Panc1 (cell line): ENCODE results near the gene LRP2. TPM values are rescaled to one million over a fixed set of nuclear protein-coding genes. Genes with fewer than 3 reads are reported as not detected.

Experiments used
- ATAC-seq: fragments of 200-7000 bp; cut with Tn5 transposase; 2 replicates; pipeline ENCODE4 v1.9.1; 2020; ENCODE audit warnings: mild to moderate bottlenecking, moderate library complexity
- BruUV-seq: library from RNA; stranded (reverse); fragments of 400-500 nt; replicated peaks from 2 replicates; lab custom pipeline; 2021; lab: Mats Ljungman, UMichigan
- CTCF ChIA-PET: fragments of 300-600 bp; sonication (Branson Sonifier 250); formaldehyde crosslinking; loops from one replicate; lab custom pipeline; 2022; ENCODE audit warnings: antibody characterized with exemption; lab: Charles Lee
- POLR2A ChIA-PET: fragments of 300-600 bp; sonication (Branson Sonifier 250); formaldehyde crosslinking; loops from one replicate; lab custom pipeline; 2022; ENCODE audit warnings: antibody characterized with exemption; lab: Charles Lee
- DNase-seq: peaks from one replicate; pipeline ENCODE4 v3.0.0-alpha.2; 2010; ENCODE audit warnings: low read depth, low spot score
- H3K27ac ChIP-seq: 2 replicates; pipeline ENCODE4 v1.5.1; 2011; ENCODE audit warnings: mild to moderate bottlenecking, low read length, inconsistent platforms
- H3K27me3 ChIP-seq: fragments of 200-500 bp; sonication (Bioruptor generic); 2 replicates; pipeline ENCODE4 v1.6.0; 2014; ENCODE audit warnings: low read length, inconsistent platforms; ENCODE audit not compliant: control insufficient read depth, insufficient read depth
- H3K36me3 ChIP-seq: fragments of 200-500 bp; sonication (Bioruptor generic); 2 replicates; pipeline ENCODE4 v1.5.1; 2014; ENCODE audit warnings: inconsistent platforms, mild to moderate bottlenecking, low read length, moderate library complexity; ENCODE audit not compliant: control insufficient read depth, insufficient read depth
- H3K4me1 ChIP-seq: 2 replicates; pipeline ENCODE4 v1.5.1; 2011; ENCODE audit warnings: inconsistent platforms, mild to moderate bottlenecking, low read length, moderate library complexity; ENCODE audit not compliant: control insufficient read depth, insufficient read depth
- H3K4me3 ChIP-seq, 2 experiments: 2 replicates each; pipeline ENCODE4 v1.5.1; 2011 to 2012; ENCODE audit warnings: low read depth in 2 of 2, low read length in 2 of 2, mild to moderate bottlenecking in 2 of 2, inconsistent platforms in 1 of 2, moderate library complexity in 1 of 2
- H3K9me3 ChIP-seq: fragments of 200-500 bp; sonication (Bioruptor generic); 2 replicates; pipeline ENCODE4 v1.5.1; 2014; ENCODE audit warnings: low read depth, mild to moderate bottlenecking, inconsistent platforms, low read length, moderate library complexity; ENCODE audit not compliant: control insufficient read depth, insufficient read depth
- CTCF ChIP-seq: fragments of 450-650 bp; IDR thresholded peaks from 2 replicates; pipeline ENCODE4 v1.5.1; 2017; ENCODE audit warnings: mild to moderate bottlenecking
- POLR2AphosphoS5 ChIP-seq: IDR thresholded peaks from 2 replicates; pipeline ENCODE4 v1.6.1; 2012; ENCODE audit warnings: mild to moderate bottlenecking, low read depth, low read length, moderate library complexity
- REST ChIP-seq, 2 experiments: IDR thresholded peaks; 2 replicates each; pipeline ENCODE4 v1.6.1; 2011 to 2012; ENCODE audit warnings: low read depth in 2 of 2, control low read depth in 1 of 2, low read length in 1 of 2, mild to moderate bottlenecking in 1 of 2, moderate library complexity in 1 of 2; ENCODE audit not compliant: insufficient read depth in 1 of 2
- SIN3A ChIP-seq: IDR thresholded peaks from 2 replicates; pipeline ENCODE4 v1.6.1; 2012; ENCODE audit warnings: low read depth, mild to moderate bottlenecking, low read length, moderate library complexity, borderline replicate concordance; ENCODE audit not compliant: insufficient read depth
- TCF7L2 ChIP-seq: IDR thresholded peaks from 2 replicates; pipeline ENCODE4 v1.6.1; 2011; ENCODE audit warnings: mild to moderate bottlenecking, low read depth, low read length, inconsistent platforms
- in situ Hi-C: cut with HindIII; loops from 2 replicates; pipeline ENCODE4 v1.10.0; 2016; ENCODE audit warnings: low sequenced_read_pairs, low pct_unique_long_range_greater_than_20kb
- intact Hi-C: fragments of 100-400 bp; cut with micrococcal nuclease; formaldehyde crosslinking; loops from one replicate; pipeline ENCODE4 v1.10.0; 2022; ENCODE audit not compliant: unreplicated experiment
- total RNA-seq: library from RNA; stranded (reverse); gene quantifications from one replicate; pipeline ENCODE4 v1.2.1, GENCODE V29; 2021; ENCODE audit not compliant: unreplicated experiment

LRP2 gene
- total RNA-seq, 1 experiment from 2014 or later = 0.10 TPM

- Histone ChIP-seq H3K4me3 (no peak overlapping the region), H3K9me3 (no peaks in the 10 kb centered on the region), H3K27me3 (peaks cover 2% of the 10 kb centered on the region), H3K27ac (no peak overlapping the region), H3K36me3 (no peaks in the 10 kb centered on the region), H3K4me1 (no peaks in the 10 kb centered on the region)
- no TSS peak for BruUV-seq
- ATAC-seq (no peak), DNase-seq (no peak)
- in situ Hi-C loops = no loop called here
- no peak for TF ChIP-seq CTCF
- TF ChIP-seq POLR2AphosphoS5 = no peak
- TF ChIP-seq SIN3A = no peak
- no peak for TF ChIP-seq REST (IDR thresholded peaks at IDR 0.05; ENCODE audit: insufficient read depth in 1 of 2, low read depth in 2 of 2, low read length in 1 of 2)
- no peak for TF ChIP-seq TCF7L2
- ChIA-PET POLR2A (no interaction called here), CTCF (no interaction called here)
- intact Hi-C loops = no loop called here
Measured at GRCh38 chr2:169203952-169204351, 158.4 kb downstream of the LRP2 start.

DNA sequence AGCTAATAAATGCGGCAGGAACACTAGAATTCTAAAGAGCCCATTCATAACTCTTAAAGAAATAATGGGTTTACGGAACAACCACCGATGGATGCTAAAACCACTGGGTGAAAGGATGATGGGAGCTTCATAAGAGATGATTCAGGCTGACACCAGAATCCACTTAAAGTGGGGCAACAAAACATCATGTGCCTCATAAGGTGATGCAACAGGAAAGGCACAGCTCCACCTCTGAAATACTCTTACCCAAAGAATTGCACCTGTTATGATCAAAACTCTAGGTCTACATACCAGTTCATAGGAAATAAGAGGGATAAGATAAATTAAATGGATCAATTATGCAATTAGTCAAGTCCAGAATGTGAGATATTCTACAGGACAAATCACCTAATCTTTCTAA, 161.6 kb downstream of the LRP2 start:
- POLR2A ChIA-PET = no interaction called here
- TF ChIP-seq REST (IDR thresholded peaks at IDR 0.05; ENCODE audit: insufficient read depth in 1 of 2, low read depth in 2 of 2, low read length in 1 of 2) = no peak
- no peak for TF ChIP-seq TCF7L2
- TF ChIP-seq SIN3A = no peak
- TF ChIP-seq POLR2AphosphoS5 = no peak
- TF ChIP-seq CTCF = no peak
- ATAC-seq (no peak), DNase-seq (no peak)
- H3K4me3 ChIP-seq = no peak overlapping the region
- no peaks in the 10 kb centered on the region for H3K36me3 ChIP-seq
- H3K27me3 ChIP-seq = peaks cover 5% of the 10 kb centered on the region
- CTCF ChIA-PET = no interaction called here
- no peaks in the 10 kb centered on the region for H3K4me1 ChIP-seq
- H3K27ac ChIP-seq = no peak overlapping the region
- no peaks in the 10 kb centered on the region for H3K9me3 ChIP-seq
- BruUV-seq = no TSS peak
- in situ Hi-C loops (no loop called here), intact Hi-C loops (no loop called here)
